Measurements from ENCODE around the gene RYR1. TPM values are rescaled to one million over a fixed set of nuclear protein-coding genes. Genes with fewer than 3 reads are reported as not detected.

Gene RYR1
- total and polyA plus RNA-seq, 3 experiments from 2014 or later: 0.71 to 3.3 (median 1.4) TPM

DNA sequence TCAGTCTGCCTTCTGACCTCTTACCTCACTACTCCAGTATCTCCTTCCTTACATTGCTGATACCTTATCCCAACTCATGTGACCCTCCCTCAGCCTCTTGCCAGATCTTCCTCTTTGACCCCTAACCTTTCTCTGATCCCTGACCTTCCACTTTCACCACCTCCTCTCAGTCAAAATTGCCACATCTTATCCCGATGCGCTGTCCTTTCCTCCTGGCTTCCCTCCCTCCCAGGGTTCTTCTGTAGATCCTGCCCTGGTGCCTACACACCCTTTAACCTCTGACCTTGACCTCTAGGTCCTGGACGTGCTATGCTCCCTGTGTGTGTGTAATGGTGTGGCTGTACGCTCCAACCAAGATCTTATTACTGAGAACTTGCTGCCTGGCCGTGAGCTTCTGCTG lies 23.7 kb downstream of the RYR1 start:
- peak overlapping the region in 2 of 8 donors; percentile 24 to 77 for H3K27ac Mint-ChIP-seq
- Histone ChIP-seq H3K4me1 (ENCODE audit: insufficient read depth, low read length) (no peaks in the 10 kb centered on the region), H3K27ac (ENCODE audit: low read depth, low read length) (no peak overlapping the region), H3K4me3 (ENCODE audit: low read length) (no peak overlapping the region), H3K9me3 (ENCODE audit: low read length) (no peaks in the 10 kb centered on the region), H3K27me3 (ENCODE audit: insufficient read depth, low read length, poor library complexity, severe bottlenecking) (no peaks in the 10 kb centered on the region), H3K36me3 (ENCODE audit: insufficient read depth, low read length) (no peaks in the 10 kb centered on the region)
- CTCF ChIA-PET: no interaction called here
- POLR2A ChIA-PET: no interaction called here
- H3K36me3 Mint-ChIP-seq: no peaks in the 10 kb centered on the region
- H3K9me3 Mint-ChIP-seq: no peaks in the 10 kb centered on the region
- no peak overlapping the region for H3K4me3 Mint-ChIP-seq
- H3K27me3 Mint-ChIP-seq: peaks cover 13 to 17% of the 10 kb centered on the region in 2 donors
- no peaks in the 10 kb centered on the region for H3K4me1 Mint-ChIP-seq
- DNase-seq: no peak

DNA sequence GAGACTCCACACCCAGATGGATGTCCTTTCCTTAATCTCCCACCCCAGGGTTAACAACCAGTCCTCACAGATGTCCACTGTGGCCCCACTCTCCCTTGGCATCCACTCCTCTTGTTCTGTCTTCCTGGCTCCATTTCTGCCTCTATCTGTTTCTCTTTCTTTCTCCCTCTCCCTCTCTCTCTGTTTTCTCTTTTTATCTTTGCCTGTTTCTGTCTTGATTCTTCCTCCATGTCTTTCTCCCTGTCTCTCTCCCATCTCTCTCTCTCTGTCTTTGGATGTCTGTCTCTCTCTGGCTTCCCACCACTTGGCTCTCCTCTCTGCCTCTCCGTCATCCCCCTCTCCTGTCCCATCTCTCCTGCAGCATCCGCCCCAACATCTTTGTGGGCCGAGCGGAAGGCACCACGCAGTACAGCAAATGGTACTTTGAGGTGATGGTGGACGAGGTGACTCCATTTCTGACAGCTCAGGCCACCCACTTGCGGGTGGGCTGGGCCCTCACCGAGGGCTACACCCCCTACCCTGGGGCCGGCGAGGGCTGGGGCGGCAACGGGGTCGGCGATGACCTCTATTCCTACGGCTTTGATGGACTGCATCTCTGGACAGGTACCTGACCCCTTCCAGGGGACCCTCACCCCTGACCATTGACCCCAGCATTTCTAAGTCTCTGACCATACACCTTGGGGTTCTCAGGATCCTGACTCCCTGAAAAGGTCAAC lies 24.4 kb downstream of the RYR1 start:
- ChIA-PET CTCF (no interaction called here), POLR2A (no interaction called here)
- H3K27me3 Mint-ChIP-seq: peaks cover 18 to 19% of the 10 kb centered on the region in 2 donors
- H3K4me3 Mint-ChIP-seq: no peak overlapping the region
- H3K9me3 Mint-ChIP-seq: no peaks in the 10 kb centered on the region
- H3K27ac Mint-ChIP-seq: no peak overlapping the region
- no peaks in the 10 kb centered on the region for H3K27me3 ChIP-seq (ENCODE audit: insufficient read depth, low read length, poor library complexity, severe bottlenecking)
- no peak for DNase-seq
- no peaks in the 10 kb centered on the region for H3K36me3 Mint-ChIP-seq
- H3K36me3 ChIP-seq (ENCODE audit: insufficient read depth, low read length): no peaks in the 10 kb centered on the region
- H3K4me1 ChIP-seq (ENCODE audit: insufficient read depth, low read length): no peaks in the 10 kb centered on the region
- no peaks in the 10 kb centered on the region for H3K4me1 Mint-ChIP-seq
- H3K4me3 ChIP-seq (ENCODE audit: low read length): no peak overlapping the region
- no peaks in the 10 kb centered on the region for H3K9me3 ChIP-seq (ENCODE audit: low read length)
- H3K27ac ChIP-seq (ENCODE audit: low read depth, low read length): no peak overlapping the region

DNA sequence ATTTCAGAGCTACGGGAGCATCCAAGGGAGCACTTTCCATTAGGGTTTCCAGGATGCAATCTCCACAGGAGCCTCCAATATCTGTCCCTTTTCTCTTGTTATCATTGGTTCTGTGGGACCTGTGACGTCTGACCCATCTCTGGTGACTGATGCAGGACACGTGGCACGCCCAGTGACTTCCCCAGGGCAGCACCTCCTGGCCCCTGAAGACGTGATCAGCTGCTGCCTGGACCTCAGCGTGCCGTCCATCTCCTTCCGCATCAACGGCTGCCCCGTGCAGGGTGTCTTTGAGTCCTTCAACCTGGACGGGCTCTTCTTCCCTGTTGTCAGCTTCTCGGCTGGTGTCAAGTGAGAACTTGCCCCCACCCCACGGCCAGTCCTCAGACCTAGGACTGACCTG lies 25.5 kb downstream of the RYR1 start:
- H3K27me3 ChIP-seq (ENCODE audit: insufficient read depth, low read length, poor library complexity, severe bottlenecking): no peaks in the 10 kb centered on the region
- no peak overlapping the region for H3K27ac ChIP-seq (ENCODE audit: low read depth, low read length)
- no peaks in the 10 kb centered on the region for H3K4me1 ChIP-seq (ENCODE audit: insufficient read depth, low read length)
- CTCF ChIA-PET: no interaction called here
- Mint-ChIP-seq H3K9me3 (no peaks in the 10 kb centered on the region), H3K27ac (no peak overlapping the region), H3K27me3 (peaks cover 19% of the 10 kb centered on the region in 2 donors), H3K4me1 (no peaks in the 10 kb centered on the region), H3K4me3 (no peak overlapping the region), H3K36me3 (no peaks in the 10 kb centered on the region)
- H3K36me3 ChIP-seq (ENCODE audit: insufficient read depth, low read length): no peaks in the 10 kb centered on the region
- no peak for DNase-seq
- POLR2A ChIA-PET: no interaction called here
- H3K9me3 ChIP-seq (ENCODE audit: low read length): no peaks in the 10 kb centered on the region
- H3K4me3 ChIP-seq (ENCODE audit: low read length): no peak overlapping the region

DNA sequence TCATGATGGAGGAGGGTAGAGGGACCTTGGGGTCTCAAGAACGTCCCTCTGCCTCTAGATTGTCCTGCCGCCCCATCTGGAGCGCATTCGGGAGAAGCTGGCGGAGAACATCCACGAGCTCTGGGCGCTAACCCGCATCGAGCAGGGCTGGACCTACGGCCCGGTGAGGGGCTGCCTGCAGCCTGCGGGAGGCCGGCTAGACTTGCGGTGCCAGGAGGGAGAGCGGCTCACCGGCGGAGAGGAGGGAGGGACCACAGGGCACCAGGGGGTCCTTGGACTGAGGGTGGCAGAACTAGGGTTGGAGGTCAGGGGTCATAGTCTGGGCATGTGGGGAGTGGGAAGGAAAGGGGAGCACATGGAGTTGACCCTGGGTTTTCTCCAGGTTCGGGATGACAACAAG lies 29.9 kb downstream of the RYR1 start:
- POLR2A ChIA-PET: no interaction called here
- Mint-ChIP-seq H3K27ac (no peak overlapping the region), H3K36me3 (no peaks in the 10 kb centered on the region), H3K27me3 (peaks cover 26 to 30% of the 10 kb centered on the region in 2 donors), H3K9me3 (peaks cover 0 to 3% (median 0%) of the 10 kb centered on the region in 5 donors), H3K4me3 (no peak overlapping the region), H3K4me1 (no peaks in the 10 kb centered on the region)
- no peak overlapping the region for H3K4me3 ChIP-seq (ENCODE audit: low read length)
- no peaks in the 10 kb centered on the region for H3K36me3 ChIP-seq (ENCODE audit: insufficient read depth, low read length)
- CTCF ChIA-PET: no interaction called here
- no peak overlapping the region for H3K27ac ChIP-seq (ENCODE audit: low read depth, low read length)
- H3K4me1 ChIP-seq (ENCODE audit: insufficient read depth, low read length): no peaks in the 10 kb centered on the region
- H3K27me3 ChIP-seq (ENCODE audit: insufficient read depth, low read length, poor library complexity, severe bottlenecking): no peaks in the 10 kb centered on the region
- H3K9me3 ChIP-seq (ENCODE audit: low read length): no peaks in the 10 kb centered on the region
- DNase-seq: no peak

DNA sequence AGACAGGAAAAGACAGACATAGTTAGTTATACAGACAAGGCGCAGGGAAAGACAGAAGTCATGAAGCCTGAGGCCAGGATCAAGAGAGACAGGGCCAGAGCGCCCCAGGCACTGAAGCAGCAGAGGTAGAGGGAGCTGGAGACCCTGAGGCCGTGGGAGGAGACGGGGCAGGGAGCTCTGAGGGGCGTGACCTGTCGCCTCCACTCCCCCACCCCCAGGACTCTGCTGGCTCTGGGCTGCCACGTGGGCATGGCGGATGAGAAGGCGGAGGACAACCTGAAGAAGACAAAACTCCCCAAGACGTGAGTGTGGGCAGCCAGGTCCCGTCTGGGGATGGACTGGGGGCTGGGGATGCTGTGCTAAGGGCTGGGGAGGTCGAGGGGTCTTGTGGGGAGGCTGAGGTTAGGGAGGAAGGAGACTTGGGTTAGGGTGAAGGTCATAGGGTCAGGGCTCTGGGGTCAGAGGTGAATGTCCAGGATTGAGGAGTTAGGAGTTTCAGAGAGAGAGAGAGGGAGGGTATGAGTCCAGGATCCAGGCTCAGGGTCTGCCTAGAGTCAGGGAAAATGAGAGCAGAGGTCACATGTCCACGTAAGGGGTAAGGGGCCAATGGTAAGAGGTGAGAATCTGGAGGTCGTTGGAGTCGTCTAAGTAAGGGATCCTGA lies 31.1 kb downstream of the RYR1 start:
- CTCF ChIA-PET: no interaction called here
- Histone ChIP-seq H3K27ac (ENCODE audit: low read depth, low read length) (no peak overlapping the region), H3K9me3 (ENCODE audit: low read length) (no peaks in the 10 kb centered on the region), H3K4me1 (ENCODE audit: insufficient read depth, low read length) (no peaks in the 10 kb centered on the region), H3K36me3 (ENCODE audit: insufficient read depth, low read length) (no peaks in the 10 kb centered on the region), H3K27me3 (ENCODE audit: insufficient read depth, low read length, poor library complexity, severe bottlenecking) (no peaks in the 10 kb centered on the region), H3K4me3 (ENCODE audit: low read length) (no peak overlapping the region)
- Mint-ChIP-seq H3K27ac (peak overlapping the region in 1 of 8 donors; percentile 73), H3K9me3 (peaks cover 0 to 3% (median 0%) of the 10 kb centered on the region in 5 donors), H3K27me3 (peaks cover 26 to 28% of the 10 kb centered on the region in 2 donors), H3K4me3 (no peak overlapping the region), H3K36me3 (no peaks in the 10 kb centered on the region), H3K4me1 (no peaks in the 10 kb centered on the region)
- no peak for DNase-seq
- POLR2A ChIA-PET: no interaction called here

DNA sequence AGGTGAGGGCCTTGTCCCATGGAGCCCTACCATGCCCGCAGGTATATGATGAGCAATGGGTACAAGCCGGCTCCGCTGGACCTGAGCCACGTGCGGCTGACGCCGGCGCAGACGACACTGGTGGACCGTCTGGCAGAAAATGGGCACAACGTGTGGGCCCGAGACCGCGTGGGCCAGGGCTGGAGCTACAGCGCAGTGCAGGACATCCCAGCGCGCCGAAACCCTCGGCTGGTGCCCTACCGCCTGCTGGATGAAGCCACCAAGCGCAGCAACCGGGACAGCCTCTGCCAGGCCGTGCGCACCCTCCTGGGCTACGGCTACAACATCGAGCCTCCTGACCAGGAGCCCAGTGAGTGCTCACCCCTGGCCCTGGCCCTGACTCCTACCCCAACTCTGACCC lies 32.6 kb downstream of the RYR1 start:
- H3K4me3 ChIP-seq (ENCODE audit: low read length): no peak overlapping the region
- ChIA-PET POLR2A (no interaction called here), CTCF (no interaction called here)
- no peaks in the 10 kb centered on the region for H3K36me3 ChIP-seq (ENCODE audit: insufficient read depth, low read length)
- no peak overlapping the region for H3K27ac ChIP-seq (ENCODE audit: low read depth, low read length)
- Mint-ChIP-seq H3K9me3 (peaks cover 0 to 3% (median 0%) of the 10 kb centered on the region in 5 donors), H3K36me3 (no peaks in the 10 kb centered on the region), H3K4me1 (no peaks in the 10 kb centered on the region), H3K27me3 (peaks cover 19 to 26% of the 10 kb centered on the region in 2 donors), H3K27ac (no peak overlapping the region), H3K4me3 (no peak overlapping the region)
- no peaks in the 10 kb centered on the region for H3K4me1 ChIP-seq (ENCODE audit: insufficient read depth, low read length)
- no peaks in the 10 kb centered on the region for H3K27me3 ChIP-seq (ENCODE audit: insufficient read depth, low read length, poor library complexity, severe bottlenecking)
- no peaks in the 10 kb centered on the region for H3K9me3 ChIP-seq (ENCODE audit: low read length)
- DNase-seq: no peak

DNA sequence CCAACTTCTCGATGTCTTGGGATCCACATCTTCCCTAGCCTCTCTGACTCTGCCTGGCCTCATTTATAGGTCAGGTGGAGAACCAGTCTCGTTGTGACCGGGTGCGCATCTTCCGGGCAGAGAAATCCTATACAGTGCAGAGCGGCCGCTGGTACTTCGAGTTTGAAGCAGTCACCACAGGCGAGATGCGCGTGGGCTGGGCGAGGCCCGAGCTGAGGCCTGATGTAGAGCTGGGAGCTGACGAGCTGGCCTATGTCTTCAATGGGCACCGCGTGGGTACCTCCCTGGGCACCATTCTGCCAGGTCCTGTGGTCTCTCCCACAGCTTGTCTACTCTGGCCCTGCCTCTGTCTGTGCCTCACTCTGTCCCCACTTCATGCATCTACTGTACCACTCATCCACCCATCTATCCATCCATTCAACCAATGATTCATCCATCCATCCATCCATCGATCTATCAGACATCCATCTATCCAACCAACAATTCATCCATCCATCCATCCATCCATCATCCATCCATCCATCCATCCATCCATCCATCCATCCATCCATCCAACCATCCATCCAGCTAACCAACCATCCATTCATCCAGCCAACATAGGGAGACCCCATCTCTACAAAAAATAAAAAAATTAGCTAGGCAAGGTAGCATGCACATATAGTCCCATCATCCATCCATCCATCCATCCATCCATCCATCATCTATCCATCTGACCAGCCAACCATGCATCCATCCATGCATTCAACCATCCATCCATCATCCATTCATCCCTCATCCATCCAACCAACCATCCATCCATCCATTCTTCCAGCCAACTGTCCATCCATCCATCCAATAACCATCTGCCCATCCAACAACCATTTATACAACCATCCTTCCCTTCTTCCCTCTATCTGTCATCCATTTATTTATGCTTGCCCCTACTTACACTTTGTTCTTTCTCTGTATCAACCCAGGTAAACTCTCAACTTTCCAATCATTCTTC lies 34.3 kb downstream of the RYR1 start:
- POLR2A ChIA-PET: no interaction called here
- no peak overlapping the region for H3K27ac Mint-ChIP-seq
- no peaks in the 10 kb centered on the region for H3K4me1 Mint-ChIP-seq
- H3K4me3 Mint-ChIP-seq: no peak overlapping the region
- peaks cover 0 to 3% (median 0%) of the 10 kb centered on the region in 5 donors for H3K9me3 Mint-ChIP-seq
- DNase-seq: no peak
- Histone ChIP-seq H3K4me3 (ENCODE audit: low read length) (no peak overlapping the region), H3K4me1 (ENCODE audit: insufficient read depth, low read length) (no peaks in the 10 kb centered on the region), H3K9me3 (ENCODE audit: low read length) (no peaks in the 10 kb centered on the region), H3K36me3 (ENCODE audit: insufficient read depth, low read length) (no peaks in the 10 kb centered on the region), H3K27ac (ENCODE audit: low read depth, low read length) (no peak overlapping the region), H3K27me3 (ENCODE audit: insufficient read depth, low read length, poor library complexity, severe bottlenecking) (no peaks in the 10 kb centered on the region)
- CTCF ChIA-PET: no interaction called here
- H3K27me3 Mint-ChIP-seq: peaks cover 16 to 21% of the 10 kb centered on the region in 2 donors
- no peaks in the 10 kb centered on the region for H3K36me3 Mint-ChIP-seq

DNA sequence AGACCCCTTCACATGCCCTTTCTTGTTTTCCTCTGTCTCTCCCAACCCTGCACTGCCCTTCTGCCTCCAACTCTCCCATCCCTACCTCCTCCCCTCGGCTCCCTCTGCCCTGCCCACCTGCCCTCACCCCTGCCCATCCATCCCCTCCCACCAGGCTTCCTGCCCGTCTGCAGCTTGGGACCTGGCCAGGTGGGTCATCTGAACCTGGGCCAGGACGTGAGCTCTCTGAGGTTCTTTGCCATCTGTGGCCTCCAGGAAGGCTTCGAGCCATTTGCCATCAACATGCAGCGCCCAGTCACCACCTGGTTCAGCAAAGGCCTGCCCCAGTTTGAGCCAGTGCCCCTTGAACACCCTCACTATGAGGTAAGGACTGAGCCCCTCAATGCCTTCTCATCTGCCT lies 35.7 kb downstream of the RYR1 start:
- Mint-ChIP-seq H3K9me3 (peaks cover 0 to 3% (median 0%) of the 10 kb centered on the region in 5 donors), H3K27me3 (peaks cover 14 to 20% of the 10 kb centered on the region in 2 donors), H3K36me3 (no peaks in the 10 kb centered on the region), H3K4me3 (no peak overlapping the region), H3K27ac (no peak overlapping the region), H3K4me1 (no peaks in the 10 kb centered on the region)
- H3K4me3 ChIP-seq (ENCODE audit: low read length): no peak overlapping the region
- H3K36me3 ChIP-seq (ENCODE audit: insufficient read depth, low read length): no peaks in the 10 kb centered on the region
- no peak for DNase-seq
- H3K4me1 ChIP-seq (ENCODE audit: insufficient read depth, low read length): no peaks in the 10 kb centered on the region
- no peak overlapping the region for H3K27ac ChIP-seq (ENCODE audit: low read depth, low read length)
- ChIA-PET CTCF (no interaction called here), POLR2A (no interaction called here)
- no peaks in the 10 kb centered on the region for H3K9me3 ChIP-seq (ENCODE audit: low read length)
- no peaks in the 10 kb centered on the region for H3K27me3 ChIP-seq (ENCODE audit: insufficient read depth, low read length, poor library complexity, severe bottlenecking)

Data from CD8-positive, alpha-beta memory T cell (primary cell).